Mucosa of rectum (tissue), 2 donors: Measurements from ENCODE around the gene SCN8A.

Experiments
- H3K27ac ChIP-seq, 2 donors: one replicate each; pipeline ENCODE4 v1.7.0; 2013; ENCODE audit warnings: inconsistent platforms in 2 of 2, low read depth in 2 of 2, low read length in 2 of 2
- H3K27me3 ChIP-seq, 2 donors: one replicate each; pipeline ENCODE4 v1.7.0; 2013; ENCODE audit warnings: low read length in 2 of 2; ENCODE audit not compliant: control insufficient read depth in 2 of 2, insufficient read depth in 2 of 2
- H3K36me3 ChIP-seq, 2 donors: one replicate each; pipeline ENCODE4 v1.7.0; 2013; ENCODE audit warnings: low read length in 2 of 2; ENCODE audit not compliant: control insufficient read depth in 2 of 2, insufficient read depth in 2 of 2
- H3K4me1 ChIP-seq, 2 donors: one replicate each; pipeline ENCODE4 v1.7.0; 2013; ENCODE audit warnings: low read length in 2 of 2, mild to moderate bottlenecking in 1 of 2; ENCODE audit not compliant: control insufficient read depth in 2 of 2, insufficient read depth in 2 of 2
- H3K4me3 ChIP-seq, 2 donors: one replicate each; pipeline ENCODE4 v1.7.0; 2013; ENCODE audit warnings: low read length in 2 of 2
- H3K9ac ChIP-seq, 2 donors: one replicate each; pipeline ENCODE4 v1.7.0; 2013; ENCODE audit warnings: low read length in 2 of 2, low read depth in 1 of 2, mild to moderate bottlenecking in 1 of 2
- H3K9me3 ChIP-seq, 2 donors: one replicate each; pipeline ENCODE4 v1.7.0; 2013; ENCODE audit warnings: low read length in 2 of 2; ENCODE audit not compliant: control insufficient read depth in 2 of 2
- donor health status: healthy.
- donor health status: Normal muscosa, but diverticular disease.

Gene SCN8A

DNA sequence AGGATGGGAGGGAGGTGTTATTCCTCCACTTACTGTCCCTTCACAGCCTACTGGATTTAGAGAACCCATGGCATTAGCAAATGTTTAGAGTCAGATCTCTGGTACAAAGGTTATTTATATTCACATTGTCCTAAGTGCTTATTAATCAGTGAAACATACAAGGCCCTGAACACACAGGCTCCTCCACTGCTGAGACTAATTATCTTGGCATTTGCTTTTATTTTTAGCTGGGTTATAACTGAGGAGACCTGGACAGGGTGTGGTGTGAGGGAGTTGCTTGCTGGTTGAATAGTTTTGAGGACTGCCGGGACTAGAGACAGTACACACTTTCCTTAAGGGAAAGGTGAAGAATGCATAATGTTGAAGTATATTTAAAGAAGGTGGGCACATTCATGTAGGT, 180.0 kb downstream of the SCN8A start:
- Histone ChIP-seq H3K36me3 (peaks cover 0 to 2% of the 10 kb centered on the region in 2 donors), H3K9ac (no peak overlapping the region), H3K4me1 (no peaks in the 10 kb centered on the region), H3K27ac (no peak overlapping the region), H3K9me3 (no peaks in the 10 kb centered on the region), H3K27me3 (no peaks in the 10 kb centered on the region), H3K4me3 (no peak overlapping the region)

DNA sequence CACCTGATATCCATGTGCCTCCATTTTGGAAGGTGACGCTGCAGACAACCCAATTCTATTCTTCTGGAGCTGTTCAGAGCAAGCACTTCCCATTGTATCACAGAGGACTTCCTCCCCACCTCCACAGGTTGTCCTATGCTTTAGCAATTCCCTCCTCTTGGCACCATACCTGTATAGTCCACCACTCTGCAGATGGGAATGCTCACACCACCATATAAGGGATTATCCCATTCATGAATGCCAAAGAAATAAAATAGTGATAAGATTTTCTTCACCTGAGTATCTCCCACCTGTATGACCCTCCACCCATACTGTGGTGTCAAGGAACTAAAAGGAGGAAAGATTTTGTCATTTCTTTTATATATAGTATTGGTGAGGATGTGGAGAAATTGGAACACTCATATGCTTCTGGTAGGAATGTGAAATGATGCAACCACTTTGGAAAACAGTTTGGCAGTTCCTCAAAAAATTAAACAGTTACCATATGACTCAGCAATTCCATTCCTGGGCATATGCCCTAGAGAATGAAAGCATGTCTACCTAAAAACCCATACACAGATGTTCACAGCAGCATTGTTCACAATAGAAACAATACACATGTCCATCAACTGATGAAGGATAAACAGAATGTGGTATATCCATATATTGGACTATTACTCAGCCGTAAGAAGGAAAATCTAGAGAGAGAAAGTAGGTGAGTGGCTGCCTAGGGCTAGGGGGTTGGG, 182.3 kb downstream of the SCN8A start:
- H3K9me3 ChIP-seq = no peaks in the 10 kb centered on the region
- H3K9ac ChIP-seq = no peak overlapping the region
- H3K27me3 ChIP-seq = no peaks in the 10 kb centered on the region
- H3K36me3 ChIP-seq = peaks cover 0 to 2% of the 10 kb centered on the region in 2 donors
- no peak overlapping the region for H3K4me3 ChIP-seq
- no peak overlapping the region for H3K27ac ChIP-seq
- H3K4me1 ChIP-seq = no peaks in the 10 kb centered on the region

DNA sequence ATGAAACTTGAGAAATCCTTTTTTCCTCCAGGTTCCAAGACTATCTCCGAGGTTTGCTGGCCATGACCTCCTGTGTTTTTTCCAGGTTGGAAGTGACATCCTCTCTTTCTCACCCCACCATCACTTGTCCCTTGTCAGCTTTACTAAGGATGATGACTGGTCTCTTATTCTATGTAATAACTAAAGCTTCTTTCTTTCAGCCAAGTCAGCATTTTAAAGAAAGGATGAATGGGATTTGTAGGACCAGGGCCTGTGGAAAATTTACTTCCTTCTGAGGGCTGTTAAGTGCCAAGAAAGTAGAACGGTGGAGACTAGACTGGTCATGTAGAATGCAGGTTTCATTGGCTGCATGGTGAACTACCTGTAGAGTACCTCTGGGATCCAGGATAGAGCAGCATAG, 183.9 kb downstream of the SCN8A start:
- Histone ChIP-seq H3K9ac (no peak overlapping the region), H3K4me3 (no peak overlapping the region), H3K27ac (no peak overlapping the region), H3K9me3 (no peaks in the 10 kb centered on the region), H3K4me1 (no peaks in the 10 kb centered on the region), H3K27me3 (no peaks in the 10 kb centered on the region), H3K36me3 (no peaks in the 10 kb centered on the region)

DNA sequence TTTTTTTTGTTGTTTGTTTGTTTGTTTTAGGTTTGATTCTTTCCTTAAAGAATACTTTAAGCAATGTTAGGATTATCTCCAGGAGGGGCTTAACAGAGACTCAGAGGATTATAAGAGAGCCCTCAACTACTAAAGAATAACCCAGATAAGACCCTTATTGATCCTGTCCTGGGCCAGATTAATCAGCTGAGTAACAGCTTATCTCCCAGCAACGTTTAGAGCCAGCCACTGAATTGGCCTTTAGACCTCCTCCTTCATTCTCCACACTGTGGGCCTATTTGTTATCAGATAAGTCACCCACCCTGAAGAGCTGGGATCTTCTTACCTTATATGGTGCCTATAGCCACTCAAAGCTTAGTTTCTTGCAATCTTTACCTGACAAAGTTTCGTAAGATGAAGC, 186.4 kb downstream of the SCN8A start:
- Histone ChIP-seq H3K9ac (no peak overlapping the region), H3K36me3 (no peaks in the 10 kb centered on the region), H3K4me3 (no peak overlapping the region), H3K9me3 (no peaks in the 10 kb centered on the region), H3K27me3 (no peaks in the 10 kb centered on the region), H3K4me1 (no peaks in the 10 kb centered on the region), H3K27ac (no peak overlapping the region)

DNA sequence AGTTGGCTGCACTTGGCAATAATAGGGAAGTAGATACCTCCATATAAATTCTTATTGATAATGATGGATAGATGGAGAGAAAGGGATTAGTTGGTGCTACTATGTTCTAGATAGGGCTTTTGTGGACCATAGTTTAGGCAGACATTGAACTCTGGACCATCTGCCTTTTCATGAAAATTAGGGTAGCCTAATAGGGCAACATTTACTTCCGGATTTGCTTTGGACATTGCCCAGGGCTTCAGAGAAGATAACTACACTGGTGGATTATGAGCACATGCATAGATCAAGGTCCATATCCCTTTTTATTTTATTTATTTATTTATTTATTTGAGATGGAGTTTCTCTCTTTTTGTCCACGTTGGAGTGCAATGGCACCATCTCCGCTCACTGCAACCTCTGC, 186.9 kb downstream of the SCN8A start:
- Histone ChIP-seq H3K9me3 (no peaks in the 10 kb centered on the region), H3K9ac (no peak overlapping the region), H3K27me3 (no peaks in the 10 kb centered on the region), H3K27ac (no peak overlapping the region), H3K4me1 (no peaks in the 10 kb centered on the region), H3K4me3 (no peak overlapping the region), H3K36me3 (no peaks in the 10 kb centered on the region)

DNA sequence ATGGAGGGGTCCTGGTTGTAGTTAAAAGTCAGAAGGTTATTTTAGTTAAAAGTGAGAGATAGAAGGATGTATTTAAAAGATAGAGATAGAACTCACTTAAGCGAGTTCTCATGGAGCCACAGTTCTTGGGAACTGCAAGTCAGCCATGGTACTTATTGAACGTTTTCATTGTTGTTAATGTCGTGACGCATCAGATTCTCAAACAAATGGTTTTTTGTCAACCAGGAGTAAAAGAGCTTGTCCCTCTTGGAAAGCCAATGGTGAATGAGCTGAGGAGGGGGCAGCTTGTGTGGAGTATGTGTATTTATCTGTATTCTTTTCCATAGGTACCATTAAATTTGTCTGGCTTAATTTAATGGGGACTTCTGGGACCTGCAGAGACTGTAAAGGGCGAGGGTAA, 188.8 kb downstream of the SCN8A start:
- H3K36me3 ChIP-seq = no peaks in the 10 kb centered on the region
- H3K9ac ChIP-seq = no peak overlapping the region
- H3K4me3 ChIP-seq = no peak overlapping the region
- H3K27me3 ChIP-seq = no peaks in the 10 kb centered on the region
- H3K27ac ChIP-seq = no peak overlapping the region
- no peaks in the 10 kb centered on the region for H3K4me1 ChIP-seq
- no peaks in the 10 kb centered on the region for H3K9me3 ChIP-seq

DNA sequence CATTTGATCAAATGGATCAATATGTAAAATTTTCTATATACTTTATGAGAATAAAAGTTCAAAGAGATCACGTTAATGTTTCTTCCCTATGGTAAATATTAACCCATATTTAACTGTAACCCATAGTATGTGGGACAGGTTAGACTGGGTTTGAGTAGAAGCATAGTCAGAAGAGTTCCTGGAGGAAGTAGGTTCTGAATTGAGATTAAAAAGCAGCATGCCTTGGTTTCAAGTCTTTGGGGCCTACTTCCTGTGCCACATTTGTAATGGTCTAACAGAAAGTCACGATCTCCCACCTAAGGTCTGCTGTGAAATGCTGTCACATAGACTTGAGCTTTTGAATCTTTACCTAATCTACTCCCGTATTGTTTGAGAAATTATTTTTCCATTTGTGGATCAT, 193.7 kb downstream of the SCN8A start:
- Histone ChIP-seq H3K27ac (no peak overlapping the region), H3K36me3 (no peaks in the 10 kb centered on the region), H3K27me3 (no peaks in the 10 kb centered on the region), H3K4me3 (no peak overlapping the region), H3K4me1 (no peaks in the 10 kb centered on the region), H3K9me3 (no peaks in the 10 kb centered on the region), H3K9ac (no peak overlapping the region)

DNA sequence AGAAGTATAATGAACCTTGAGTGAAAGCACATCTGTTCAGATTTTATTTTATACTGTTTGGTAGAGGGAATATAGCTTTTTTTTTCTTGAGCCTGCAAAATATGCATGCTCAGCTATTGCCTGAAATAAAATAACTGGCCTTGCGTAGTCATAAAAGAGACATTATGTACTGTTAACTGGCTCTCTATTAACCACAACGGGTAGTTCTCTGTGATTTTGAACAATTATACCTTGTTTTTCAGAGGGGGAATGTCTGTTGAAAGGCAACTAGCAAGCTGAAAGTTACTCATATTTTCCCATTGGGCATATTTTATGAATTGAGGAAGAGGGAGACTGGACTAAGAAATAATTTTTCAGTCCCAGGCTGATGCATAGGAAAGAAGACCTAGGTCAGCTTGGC, 194.9 kb downstream of the SCN8A start:
- Histone ChIP-seq H3K9me3 (no peaks in the 10 kb centered on the region), H3K27ac (no peak overlapping the region), H3K36me3 (no peaks in the 10 kb centered on the region), H3K4me3 (no peak overlapping the region), H3K9ac (no peak overlapping the region), H3K27me3 (no peaks in the 10 kb centered on the region), H3K4me1 (no peaks in the 10 kb centered on the region)

DNA sequence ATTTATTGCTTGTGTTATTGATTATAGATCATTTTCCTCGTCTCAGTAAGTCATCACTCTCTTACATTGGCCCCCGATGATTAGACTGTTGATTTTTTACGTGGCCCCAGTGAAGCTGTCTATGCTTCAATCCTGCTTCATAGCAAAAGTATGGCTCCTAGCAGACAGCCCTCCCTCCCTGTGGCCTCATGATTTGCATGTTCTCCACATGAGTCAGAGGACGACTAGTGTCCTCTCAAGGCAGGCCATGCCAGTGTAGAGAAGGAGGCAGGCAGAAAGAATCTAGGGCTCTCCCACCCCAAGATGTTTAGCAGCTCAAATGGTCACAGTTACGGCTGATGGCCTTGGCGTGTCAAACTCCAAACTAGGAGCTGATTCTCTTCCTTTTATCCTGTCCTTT, 197.8 kb downstream of the SCN8A start:
- H3K27ac ChIP-seq = no peak overlapping the region
- H3K4me1 ChIP-seq = no peaks in the 10 kb centered on the region
- H3K9ac ChIP-seq = no peak overlapping the region
- H3K9me3 ChIP-seq = no peaks in the 10 kb centered on the region
- H3K4me3 ChIP-seq = no peak overlapping the region
- H3K27me3 ChIP-seq = no peaks in the 10 kb centered on the region
- no peaks in the 10 kb centered on the region for H3K36me3 ChIP-seq

DNA sequence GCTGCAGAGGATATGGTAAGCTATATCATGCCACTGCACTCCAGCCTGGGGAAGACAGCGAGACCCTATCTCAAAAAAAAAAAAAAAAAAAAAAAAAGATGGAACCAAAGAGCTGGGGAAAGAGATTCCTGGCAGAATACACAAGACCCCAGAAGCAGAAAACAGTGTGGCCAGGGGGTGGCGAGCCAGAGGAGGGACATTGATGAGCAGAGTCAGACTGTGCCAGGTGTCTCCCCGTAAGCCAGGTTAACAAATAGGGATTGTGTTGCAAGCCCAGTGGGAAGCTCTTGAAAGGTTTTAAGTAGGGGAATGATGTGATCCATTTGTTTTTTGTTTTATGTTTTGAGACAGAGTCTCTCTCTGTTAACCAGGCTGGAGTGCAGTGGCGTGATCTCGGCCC, 201.4 kb downstream of the SCN8A start:
- no peaks in the 10 kb centered on the region for H3K27me3 ChIP-seq
- H3K9ac ChIP-seq = no peak overlapping the region
- no peaks in the 10 kb centered on the region for H3K9me3 ChIP-seq
- H3K36me3 ChIP-seq = no peaks in the 10 kb centered on the region
- no peak overlapping the region for H3K27ac ChIP-seq
- no peaks in the 10 kb centered on the region for H3K4me1 ChIP-seq
- H3K4me3 ChIP-seq = no peak overlapping the region

DNA sequence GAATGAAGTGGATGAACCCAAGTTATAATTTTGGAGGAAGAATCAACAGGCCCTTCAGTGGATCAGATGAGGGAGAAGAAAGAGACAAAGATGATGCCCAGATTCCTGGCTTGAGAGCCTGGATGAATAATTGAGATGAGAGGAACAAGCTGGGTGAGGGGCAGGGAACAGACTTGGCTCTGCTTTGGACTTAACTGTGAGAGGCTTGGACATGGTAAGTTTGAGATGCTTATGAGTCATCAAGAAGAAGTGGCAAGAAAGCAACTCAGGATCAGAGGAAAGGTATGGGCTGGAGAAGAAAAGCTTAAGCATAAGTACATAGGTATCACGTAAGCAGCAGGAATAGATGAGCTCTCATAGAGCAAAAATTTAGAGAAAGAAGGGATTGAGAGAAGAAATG, 202.2 kb downstream of the SCN8A start:
- no peak overlapping the region for H3K27ac ChIP-seq
- H3K4me3 ChIP-seq = no peak overlapping the region
- no peak overlapping the region for H3K9ac ChIP-seq
- H3K4me1 ChIP-seq = no peaks in the 10 kb centered on the region
- H3K36me3 ChIP-seq = no peaks in the 10 kb centered on the region
- H3K27me3 ChIP-seq = no peaks in the 10 kb centered on the region
- no peaks in the 10 kb centered on the region for H3K9me3 ChIP-seq
